ENCODE results near the gene ZSCAN32.
A peak's percentile ranks its signal among the peaks of the same experiment; 100 is the strongest.

Gene ZSCAN32

DNA sequence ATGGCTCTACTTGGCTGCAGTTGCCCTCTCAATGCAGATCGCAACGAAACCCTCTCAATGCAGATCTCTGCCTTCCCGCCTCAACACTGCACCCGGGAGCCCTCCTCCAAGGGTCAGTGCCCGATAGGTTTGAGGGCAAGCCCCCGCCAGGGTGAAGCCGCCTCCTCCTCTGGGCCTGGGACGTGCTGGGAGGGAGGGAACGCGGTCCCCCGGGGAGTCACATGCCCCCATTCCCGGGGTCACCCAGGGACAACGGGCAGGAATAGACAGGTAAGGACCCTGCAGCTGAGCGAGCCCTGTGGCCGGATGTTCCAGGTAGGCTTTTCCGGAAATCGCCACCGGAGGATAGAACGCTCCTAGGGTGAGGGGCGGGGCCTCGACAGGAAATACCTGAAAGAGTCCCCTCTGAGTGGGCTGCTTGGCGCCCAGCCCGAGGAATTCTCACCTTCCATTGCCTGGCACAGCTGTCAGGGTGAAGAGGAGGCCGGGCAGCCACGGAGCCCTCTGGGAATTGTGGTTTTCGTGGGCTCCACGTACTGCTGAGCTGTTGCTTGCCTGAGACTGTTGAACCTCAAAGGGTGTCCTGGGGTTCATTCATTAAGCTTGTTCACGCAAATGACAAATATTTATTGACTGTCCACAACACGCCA lies 13.1 kb upstream of the ZSCAN32 start:
- TF ChIP-seq, protein P1, sequence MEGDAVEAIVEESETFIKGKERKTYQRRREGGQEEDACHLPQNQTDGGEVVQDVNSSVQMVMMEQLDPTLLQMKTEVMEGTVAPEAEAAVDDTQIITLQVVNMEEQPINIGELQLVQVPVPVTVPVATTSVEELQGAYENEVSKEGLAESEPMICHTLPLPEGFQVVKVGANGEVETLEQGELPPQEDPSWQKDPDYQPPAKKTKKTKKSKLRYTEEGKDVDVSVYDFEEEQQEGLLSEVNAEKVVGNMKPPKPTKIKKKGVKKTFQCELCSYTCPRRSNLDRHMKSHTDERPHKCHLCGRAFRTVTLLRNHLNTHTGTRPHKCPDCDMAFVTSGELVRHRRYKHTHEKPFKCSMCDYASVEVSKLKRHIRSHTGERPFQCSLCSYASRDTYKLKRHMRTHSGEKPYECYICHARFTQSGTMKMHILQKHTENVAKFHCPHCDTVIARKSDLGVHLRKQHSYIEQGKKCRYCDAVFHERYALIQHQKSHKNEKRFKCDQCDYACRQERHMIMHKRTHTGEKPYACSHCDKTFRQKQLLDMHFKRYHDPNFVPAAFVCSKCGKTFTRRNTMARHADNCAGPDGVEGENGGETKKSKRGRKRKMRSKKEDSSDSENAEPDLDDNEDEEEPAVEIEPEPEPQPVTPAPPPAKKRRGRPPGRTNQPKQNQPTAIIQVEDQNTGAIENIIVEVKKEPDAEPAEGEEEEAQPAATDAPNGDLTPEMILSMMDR (IDR thresholded peaks at IDR 0.05; ENCODE audit: low read depth, low read length, missing control alignments), result no peak
- DNase-seq (ENCODE audit: low read depth), result no peak
- no peak overlapping the region for H3K4me3 ChIP-seq (ENCODE audit: low read depth, low read length)

DNA sequence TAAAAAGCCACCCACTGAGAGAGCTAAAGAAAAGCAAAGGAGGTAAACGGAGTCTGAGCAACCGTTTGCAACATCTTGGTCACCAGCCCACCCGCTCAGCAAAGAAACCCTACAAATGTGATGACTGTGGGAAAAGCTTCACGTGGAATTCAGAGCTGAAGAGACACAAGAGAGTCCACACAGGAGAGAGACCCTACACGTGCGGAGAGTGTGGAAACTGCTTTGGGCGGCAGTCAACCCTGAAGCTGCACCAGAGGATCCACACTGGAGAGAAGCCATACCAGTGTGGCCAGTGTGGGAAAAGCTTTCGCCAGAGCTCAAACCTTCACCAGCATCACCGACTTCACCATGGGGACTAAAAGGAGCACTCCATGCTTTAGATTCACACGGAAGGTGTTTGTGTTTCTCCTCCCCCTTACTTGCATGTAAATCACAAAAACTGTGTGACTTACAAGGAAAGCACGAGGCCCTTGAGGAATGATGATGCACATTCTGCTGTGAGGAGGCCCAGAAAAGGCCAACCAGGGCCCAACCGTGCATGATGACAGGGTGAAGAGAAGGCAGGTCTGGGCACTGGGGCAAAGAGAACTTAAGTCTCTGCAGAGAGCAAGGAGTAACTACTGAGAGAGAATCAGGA lies 7.9 kb upstream of the ZSCAN32 start:
- H3K4me3 ChIP-seq (ENCODE audit: low read depth, low read length), result no peak overlapping the region
- DNase-seq (ENCODE audit: low read depth), result no peak
- TF ChIP-seq, protein P1 (IDR thresholded peaks at IDR 0.05; ENCODE audit: low read depth, low read length, missing control alignments), result no peak

DNA sequence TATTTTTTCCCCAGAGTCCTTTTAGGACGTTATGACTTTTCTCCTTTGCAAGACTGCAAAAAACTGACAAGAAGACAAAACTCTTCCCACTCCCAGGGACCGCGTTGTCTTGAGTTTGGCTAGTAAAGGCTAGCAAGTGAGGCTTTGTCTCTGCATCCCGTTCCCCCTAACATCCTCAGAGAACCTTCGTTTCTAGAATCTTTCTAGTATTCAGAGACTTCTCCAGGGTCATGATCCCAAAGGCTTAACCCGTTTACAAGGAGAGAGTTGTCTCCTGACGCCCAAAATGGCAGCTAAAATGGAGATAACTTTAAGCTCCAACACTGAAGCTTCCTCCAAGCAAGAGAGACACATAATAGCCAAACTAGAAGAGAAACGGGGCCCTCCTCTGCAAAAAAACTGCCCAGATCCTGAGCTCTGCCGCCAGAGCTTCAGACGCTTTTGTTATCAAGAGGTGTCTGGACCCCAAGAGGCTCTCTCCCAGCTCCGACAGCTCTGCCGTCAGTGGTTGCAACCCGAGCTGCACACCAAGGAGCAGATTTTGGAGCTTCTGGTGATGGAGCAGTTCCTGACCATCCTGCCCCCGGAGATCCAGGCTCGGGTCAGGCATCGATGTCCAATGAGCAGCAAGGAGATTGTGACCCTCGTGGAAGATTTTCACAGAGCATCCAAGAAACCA lies 1.1 kb upstream of the ZSCAN32 start:
- H3K4me3 ChIP-seq (ENCODE audit: low read depth, low read length), result peak overlapping the region; percentile 83
- TF ChIP-seq, protein P1 (IDR thresholded peaks at IDR 0.05; ENCODE audit: low read depth, low read length, missing control alignments), result no peak
- no peak for DNase-seq (ENCODE audit: low read depth)

DNA sequence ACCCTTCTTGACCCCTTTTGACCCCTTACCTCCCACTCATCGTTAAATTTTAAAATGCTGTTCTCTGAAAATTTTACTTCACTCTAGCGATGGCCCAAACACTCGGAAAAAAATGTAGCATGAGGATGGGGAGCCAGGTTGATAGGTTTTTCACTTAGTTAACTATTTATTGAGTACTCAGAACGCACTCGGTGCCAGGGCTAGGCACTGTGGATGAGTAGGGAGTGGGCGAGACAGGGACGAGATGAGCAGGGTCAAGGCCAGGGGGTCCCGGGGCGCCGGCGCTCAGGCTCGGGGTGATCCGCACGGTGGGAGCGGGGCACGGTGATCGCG lies 392 bp downstream of the ZSCAN32 start:
- TF ChIP-seq, protein P1 (IDR thresholded peaks at IDR 0.05; ENCODE audit: low read depth, low read length, missing control alignments), result no peak
- peak overlapping the region; percentile 83 for H3K4me3 ChIP-seq (ENCODE audit: low read depth, low read length)
- DNase-seq (ENCODE audit: low read depth), result no peak

DNA sequence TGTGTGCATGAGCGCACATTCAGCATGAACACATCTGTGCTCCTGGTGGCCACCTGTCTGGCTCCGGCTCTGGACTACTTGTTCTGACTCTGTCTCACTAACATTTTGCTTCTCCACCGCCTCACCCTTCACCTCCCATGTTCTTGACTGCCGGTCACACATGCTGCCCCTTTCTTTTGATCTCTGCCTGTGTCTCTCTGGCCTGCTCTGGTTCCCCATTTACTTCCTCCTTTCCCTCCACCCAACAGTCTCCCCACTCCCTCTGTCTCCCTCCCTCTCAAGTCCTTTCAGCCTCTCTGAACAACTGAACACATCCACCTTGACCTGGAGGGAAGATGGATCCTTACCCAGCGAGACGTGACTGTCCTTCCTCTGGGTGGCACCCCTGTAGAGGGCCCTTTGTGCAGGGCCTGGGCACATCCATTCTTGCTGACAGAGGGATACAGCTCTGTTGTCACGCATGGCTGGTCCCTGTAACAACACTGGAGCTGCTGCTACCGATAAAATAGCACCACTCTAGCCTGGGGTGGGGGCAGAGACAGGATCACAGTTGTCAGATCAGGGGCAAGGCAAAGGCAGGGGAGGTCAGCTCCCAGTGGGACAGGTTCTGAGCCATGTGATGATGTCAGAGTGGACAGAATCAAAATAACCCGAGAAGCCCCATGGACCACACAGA lies 11.0 kb downstream of the ZSCAN32 start:
- TF ChIP-seq, protein P1 (IDR thresholded peaks at IDR 0.05; ENCODE audit: low read depth, low read length, missing control alignments), result no peak
- H3K4me3 ChIP-seq (ENCODE audit: low read depth, low read length), result no peak overlapping the region
- no peak for DNase-seq (ENCODE audit: low read depth)

DNA sequence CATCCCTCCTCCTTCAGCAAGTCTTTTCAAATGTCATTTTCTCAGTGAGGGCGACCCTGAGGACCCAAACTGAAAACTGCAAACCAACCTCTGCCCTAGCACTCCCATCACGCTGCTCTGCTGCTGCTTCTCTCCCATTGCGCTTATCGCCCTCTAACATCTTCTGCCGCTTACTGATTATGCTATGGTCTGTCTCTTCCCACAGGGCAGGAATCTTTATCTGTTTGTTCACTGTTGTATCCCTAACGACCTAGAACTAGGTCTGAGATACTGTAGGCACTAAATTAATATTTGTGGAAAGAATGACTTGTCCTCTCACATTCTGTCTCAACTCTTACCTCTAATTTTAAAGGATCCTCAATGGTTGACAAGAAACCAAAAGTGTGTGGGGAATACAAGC lies 12.5 kb downstream of the ZSCAN32 start:
- DNase-seq (ENCODE audit: low read depth), result no peak

More for the DNA sequence above, 12.5 kb downstream of the ZSCAN32 start:
- no peak overlapping the region for H3K4me3 ChIP-seq (ENCODE audit: low read depth, low read length)
- TF ChIP-seq, protein P1 (IDR thresholded peaks at IDR 0.05; ENCODE audit: low read depth, low read length, missing control alignments), result no peak

Data from GM12864 (cell line).